Measurements from ENCODE around the gene GAGE1. TPM values are rescaled to one million over a fixed set of nuclear protein-coding genes. Genes with fewer than 3 reads are reported as not detected.

The GAGE1 gene
- 0.17 TPM in 1 of 5 replicates, not detected in the others for total RNA-seq (2022; extraction: Qiagen RNA extraction)

GRCh38 chrX:49598720-49599119, at the start of gene GAGE1:
Gene GAGE1, plus strand, starts transcription at chrX:49599020. Its CDS starts 1,155 bp downstream, at chrX:49600175.

GRCh38 chrX:49550989-49551388, 47.8 kb upstream of the GAGE1 start, which contains the start of gene GAGE12E:
Gene GAGE12E, plus strand, starts transcription at chrX:49551289. Its CDS starts 1,155 bp downstream, at chrX:49552444.

GRCh38 chrX:49560542-49560941, 38.3 kb upstream of the GAGE1 start, which contains the start of gene GAGE12F:
Gene GAGE12F, plus strand, starts transcription at chrX:49560842. Its CDS starts 1,155 bp downstream, at chrX:49561997.

GRCh38 chrX:49570100-49570499, 28.7 kb upstream of the GAGE1 start, which contains the start of gene GAGE12G:
Gene GAGE12G, plus strand, starts transcription at chrX:49570400. Its CDS starts 1,155 bp downstream, at chrX:49571555.

GRCh38 chrX:49579649-49580048, 19.2 kb upstream of the GAGE1 start, which contains the start of gene GAGE12H:
Gene GAGE12H, plus strand, starts transcription at chrX:49579949. Its CDS starts 1,155 bp downstream, at chrX:49581104.

GRCh38 chrX:49589196-49589595, 9.6 kb upstream of the GAGE1 start, which contains the start of gene GAGE2A:
Gene GAGE2A, plus strand, starts transcription at chrX:49589496. Its CDS starts 1,155 bp downstream, at chrX:49590651.

Other genes starting within 250 kb of the GAGE1 start
- gene GAGE12C, start 66.8 kb upstream of the GAGE1 start, total RNA-seq (2022; extraction: Qiagen RNA extraction) = not detected in 5 replicates
- not detected in 5 replicates for gene GAGE12D, start 57.3 kb upstream of the GAGE1 start, total RNA-seq (2022; extraction: Qiagen RNA extraction)
- not detected in 5 replicates for gene GAGE12E, start 47.7 kb upstream of the GAGE1 start, total RNA-seq (2022; extraction: Qiagen RNA extraction)
- not detected in 5 replicates for gene GAGE12F, start 38.2 kb upstream of the GAGE1 start, total RNA-seq (2022; extraction: Qiagen RNA extraction)
- gene GAGE12G, start 28.6 kb upstream of the GAGE1 start, total RNA-seq (2022; extraction: Qiagen RNA extraction) = not detected in 5 replicates
- not detected in 5 replicates for gene GAGE12H, start 19.1 kb upstream of the GAGE1 start, total RNA-seq (2022; extraction: Qiagen RNA extraction)
- not detected in 5 replicates for gene GAGE2A, start 9.5 kb upstream of the GAGE1 start, total RNA-seq (2022; extraction: Qiagen RNA extraction)
- 0.23 to 0.43 TPM (median 0.36 TPM) in 3 of 5 replicates, not detected in the others for gene PAGE1, start 97.0 kb downstream of the GAGE1 start, total RNA-seq (2022; extraction: Qiagen RNA extraction)
- not detected in 5 replicates for gene PAGE4, start 230.3 kb downstream of the GAGE1 start, total RNA-seq (2022; extraction: Qiagen RNA extraction)